ENCODE measurements around the gene MRPL33. TPM values are rescaled to one million over a fixed set of nuclear protein-coding genes. Genes with fewer than 3 reads are reported as not detected.
A peak's percentile ranks its signal among the peaks of the same experiment; 100 is the strongest.

Gene MRPL33
- total and polyA plus RNA-seq, 2 of the 13 experiments (the other 11 are each of a cell fraction or from before 2014, with no cell fraction given): 69.7 to 218 TPM

- TF ChIP-seq ZNF709 (CRISPR knock-in tag; IDR thresholded peaks at IDR 0.05) (peak; percentile 89; the same call in 1 of the 2 replicates), MXD3 (CRISPR knock-in tag; IDR thresholded peaks at IDR 0.05) (peak; percentile 95; the same call in 1 of the 2 replicates), POGZ (CRISPR knock-in tag; IDR thresholded peaks at IDR 0.05) (peak; percentile 89; the same call in 1 of the 2 replicates), NRL (CRISPR knock-in tag; IDR thresholded peaks at IDR 0.05; ENCODE audit: borderline replicate concordance) (peak; percentile 99; the same call in 1 of the 2 replicates), MED8 (CRISPR knock-in tag; IDR thresholded peaks at IDR 0.05; ENCODE audit: insufficient replicate concordance) (peak; percentile 41), ZKSCAN5 (CRISPR knock-in tag; IDR thresholded peaks at IDR 0.05) (no peak), BORCS8-MEF2B (CRISPR knock-in tag; IDR thresholded peaks at IDR 0.05) (peak; percentile 79), ZNF546 (CRISPR knock-in tag; conservative IDR thresholded peaks at IDR 0.05) (peak; percentile 96; the same call in 1 of the 2 replicates), HNRNPK (IDR thresholded peaks at IDR 0.05; ENCODE audit: low read depth, low read length, poor library complexity, severe bottlenecking) (no peak), EED (CRISPR knock-in tag; IDR thresholded peaks at IDR 0.05) (0 out of 2 replicates have a peak, but pooled peaks have one; percentile 85), HNF4A (CRISPR knock-in tag; IDR thresholded peaks at IDR 0.05) (no peak), GTF2F1 (IDR thresholded peaks at IDR 0.05; ENCODE audit: low read length) (no peak), KDM2A (CRISPR knock-in tag; IDR thresholded peaks at IDR 0.05; ENCODE audit: borderline replicate concordance, low read depth) (peak; percentile 100), ZNF616 (CRISPR knock-in tag; IDR thresholded peaks at IDR 0.05; ENCODE audit: low read depth) (0 out of 2 replicates have a peak, but pooled peaks have one; percentile 16), FOXC1 (CRISPR knock-in tag; IDR thresholded peaks at IDR 0.05; ENCODE audit: borderline replicate concordance) (peak; percentile 88), ZNF180 (CRISPR knock-in tag; IDR thresholded peaks at IDR 0.05; ENCODE audit: borderline replicate concordance, low read depth) (no peak), ZNF761 (CRISPR knock-in tag; conservative IDR thresholded peaks at IDR 0.05) (peak; percentile 96), ZMYM4 (CRISPR knock-in tag; IDR thresholded peaks at IDR 0.05) (peak; percentile 95), RORA (CRISPR knock-in tag; IDR thresholded peaks at IDR 0.05) (no peak), CERS6 (CRISPR knock-in tag; IDR thresholded peaks at IDR 0.05) (no peak)
- TF ChIP-seq, protein P1, sequence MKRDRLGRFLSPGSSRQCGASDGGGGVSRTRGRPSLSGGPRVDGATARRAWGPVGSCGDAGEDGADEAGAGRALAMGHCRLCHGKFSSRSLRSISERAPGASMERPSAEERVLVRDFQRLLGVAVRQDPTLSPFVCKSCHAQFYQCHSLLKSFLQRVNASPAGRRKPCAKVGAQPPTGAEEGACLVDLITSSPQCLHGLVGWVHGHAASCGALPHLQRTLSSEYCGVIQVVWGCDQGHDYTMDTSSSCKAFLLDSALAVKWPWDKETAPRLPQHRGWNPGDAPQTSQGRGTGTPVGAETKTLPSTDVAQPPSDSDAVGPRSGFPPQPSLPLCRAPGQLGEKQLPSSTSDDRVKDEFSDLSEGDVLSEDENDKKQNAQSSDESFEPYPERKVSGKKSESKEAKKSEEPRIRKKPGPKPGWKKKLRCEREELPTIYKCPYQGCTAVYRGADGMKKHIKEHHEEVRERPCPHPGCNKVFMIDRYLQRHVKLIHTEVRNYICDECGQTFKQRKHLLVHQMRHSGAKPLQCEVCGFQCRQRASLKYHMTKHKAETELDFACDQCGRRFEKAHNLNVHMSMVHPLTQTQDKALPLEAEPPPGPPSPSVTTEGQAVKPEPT (CRISPR knock-in tag; IDR thresholded peaks at IDR 0.05; ENCODE audit: low read depth): no peak
- TF ChIP-seq, protein P2, sequence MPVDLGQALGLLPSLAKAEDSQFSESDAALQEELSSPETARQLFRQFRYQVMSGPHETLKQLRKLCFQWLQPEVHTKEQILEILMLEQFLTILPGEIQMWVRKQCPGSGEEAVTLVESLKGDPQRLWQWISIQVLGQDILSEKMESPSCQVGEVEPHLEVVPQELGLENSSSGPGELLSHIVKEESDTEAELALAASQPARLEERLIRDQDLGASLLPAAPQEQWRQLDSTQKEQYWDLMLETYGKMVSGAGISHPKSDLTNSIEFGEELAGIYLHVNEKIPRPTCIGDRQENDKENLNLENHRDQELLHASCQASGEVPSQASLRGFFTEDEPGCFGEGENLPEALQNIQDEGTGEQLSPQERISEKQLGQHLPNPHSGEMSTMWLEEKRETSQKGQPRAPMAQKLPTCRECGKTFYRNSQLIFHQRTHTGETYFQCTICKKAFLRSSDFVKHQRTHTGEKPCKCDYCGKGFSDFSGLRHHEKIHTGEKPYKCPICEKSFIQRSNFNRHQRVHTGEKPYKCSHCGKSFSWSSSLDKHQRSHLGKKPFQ (CRISPR knock-in tag; IDR thresholded peaks at IDR 0.05; ENCODE audit: insufficient replicate concordance): peak; percentile 87
Observed at GRCh38 chr2:27771548-27772335, at the start of gene MRPL33 (continued).
